ENCODE measurements around the gene ENOX2.
"Not testable (repeated sequence)": the region's sequence is repeated elsewhere in the genome, so short reads cannot be mapped to it uniquely, and the experiment has no call there.

Gene ENOX2

GRCh38 chrX:130902783-130903613 is at the start of gene ENOX2:
TSS of gene ENOX2 (minus strand) at chrX:130903209. CDS start at chrX:130703216, 199,993 bp downstream.
- peak; percentile 63 to 85 for DNase-seq

- DNase-seq = no peak
Observed at GRCh38 chrX:130952266-130953043, 49.4 kb upstream of the ENOX2 start.

GRCh38 chrX:130944230-130944629 is 41.2 kb upstream of the ENOX2 start:
- no peak for DNase-seq

- no peak for DNase-seq
Observed at GRCh38 chrX:130937101-130937500, 34.1 kb upstream of the ENOX2 start.

- no peak for DNase-seq
Observed at GRCh38 chrX:130933358-130933757, 30.3 kb upstream of the ENOX2 start.

GRCh38 chrX:130920405-130920804 is 17.4 kb upstream of the ENOX2 start:
- not testable (repeated sequence) for DNase-seq

- DNase-seq = not testable (repeated sequence)
Observed at GRCh38 chrX:130919676-130920075, 16.7 kb upstream of the ENOX2 start.

- not testable (repeated sequence) for DNase-seq
Observed at GRCh38 chrX:130918498-130918897, 15.5 kb upstream of the ENOX2 start.

GRCh38 chrX:130916636-130917422 is 13.8 kb upstream of the ENOX2 start:
- DNase-seq = peak; percentile 2

- DNase-seq = no peak
Observed at GRCh38 chrX:130915302-130915701, 12.3 kb upstream of the ENOX2 start.

GRCh38 chrX:130909469-130910136 is 6.6 kb upstream of the ENOX2 start:
- DNase-seq = no peak

GRCh38 chrX:130906776-130907175 is 3.8 kb upstream of the ENOX2 start:
- DNase-seq = no peak

GRCh38 chrX:130902446-130902782 is 595 bp downstream of the ENOX2 start:
- DNase-seq = no peak

GRCh38 chrX:130896802-130897501 is 6.1 kb downstream of the ENOX2 start:
- no peak for DNase-seq

GRCh38 chrX:130896026-130896425 is 7.0 kb downstream of the ENOX2 start:
- DNase-seq = no peak

GRCh38 chrX:130895299-130895698 is 7.7 kb downstream of the ENOX2 start:
- no peak for DNase-seq

GRCh38 chrX:130893356-130894085 is 9.5 kb downstream of the ENOX2 start:
- DNase-seq = no peak

GRCh38 chrX:130887376-130887775 is 15.6 kb downstream of the ENOX2 start:
- DNase-seq = no peak

GRCh38 chrX:130885996-130886395 is 17.0 kb downstream of the ENOX2 start:
- no peak for DNase-seq

GRCh38 chrX:130885508-130885907 is 17.5 kb downstream of the ENOX2 start:
- no peak for DNase-seq

GRCh38 chrX:130884627-130885026 is 18.4 kb downstream of the ENOX2 start:
- DNase-seq = no peak

Measured in stimulated activated CD4-positive, alpha-beta T cell treated with anti-CD3 and anti-CD28 coated beads, Interleukin-4, amount 100 ng/mL, for 4 hours (primary cell).